IMR-90 (cell line): ENCODE results near the gene MAML2. TPM values are rescaled to one million over a fixed set of nuclear protein-coding genes. Genes with fewer than 3 reads are reported as not detected.

Experiments
- ATAC-seq: fragments of 200-7000 bp; cut with Tn5 transposase; 2 replicates; pipeline ENCODE4 v1.9.1; 2020; ENCODE audit warnings: low read depth, mild to moderate bottlenecking, moderate library complexity
- BruUV-seq: library from RNA; stranded (reverse); fragments of 400-500 nt; replicated peaks from 2 replicates; lab custom pipeline; 2021; lab: Mats Ljungman, UMichigan
- CTCF ChIA-PET: fragments of 300-600 bp; formaldehyde crosslinking; extraction: SDS; loops from one replicate; lab custom pipeline; 2021; ENCODE audit warnings: antibody characterized with exemption; lab: Yijun Ruan, JAX
- POLR2A ChIA-PET: fragments of 300-600 bp; sonication (Branson Sonifier 250); formaldehyde crosslinking; loops from one replicate; lab custom pipeline; 2022; ENCODE audit warnings: antibody characterized with exemption; ENCODE audit not compliant: unreplicated experiment; lab: Charles Lee
- DNase-seq: peaks from one replicate; pipeline ENCODE4 v3.0.0; 2013
- H2AFZ ChIP-seq: replicated peaks from 2 replicates; pipeline ENCODE3; 2013; ENCODE audit warnings: low read length, mild to moderate bottlenecking; ENCODE audit not compliant: poor library complexity
- H2AK5ac ChIP-seq: 2 replicates; pipeline ENCODE4 v1.6.1; 2013; ENCODE audit warnings: low read depth, low read length, inconsistent platforms
- H2AK9ac ChIP-seq: replicated peaks from 2 replicates; pipeline ENCODE3; 2013; ENCODE audit warnings: mild to moderate bottlenecking, low read depth, low read length, moderate library complexity; ENCODE audit not compliant: poor library complexity
- H2BK120ac ChIP-seq: 2 replicates; pipeline ENCODE4 v1.6.1; 2013; ENCODE audit warnings: low read depth, low read length, inconsistent platforms
- H2BK15ac ChIP-seq: 3 replicates; pipeline ENCODE4 v1.6.1; 2013; ENCODE audit warnings: low read depth, low read length, inconsistent platforms
- H2BK20ac ChIP-seq: 2 replicates; pipeline ENCODE4 v1.6.1; 2013; ENCODE audit warnings: low read depth, mild to moderate bottlenecking, inconsistent platforms, low read length, moderate library complexity
- H2BK5ac ChIP-seq: 2 replicates; pipeline ENCODE4 v1.6.1; 2013; ENCODE audit warnings: mild to moderate bottlenecking, low read depth, low read length, inconsistent platforms; ENCODE audit not compliant: poor library complexity, severe bottlenecking
- H3K14ac ChIP-seq: replicated peaks from 2 replicates; pipeline ENCODE4 v1.6.1; 2013; ENCODE audit warnings: low read depth, low read length, inconsistent platforms
- H3K18ac ChIP-seq: 2 replicates; pipeline ENCODE4 v1.6.1; 2013; ENCODE audit warnings: low read depth, low read length, control low read depth
- H3K23ac ChIP-seq: 2 replicates; pipeline ENCODE4 v1.6.1; 2013; ENCODE audit warnings: low read depth, low read length, inconsistent platforms
- H3K27ac ChIP-seq: 2 replicates; pipeline ENCODE4 v1.5.1; 2013; ENCODE audit warnings: mild to moderate bottlenecking, control low read depth, low read length; ENCODE audit not compliant: insufficient read depth
- H3K27me3 ChIP-seq: 2 replicates; pipeline ENCODE4 v1.6.1; 2013; ENCODE audit warnings: low read length; ENCODE audit not compliant: control insufficient read depth, insufficient read depth
- H3K36me3 ChIP-seq: 2 replicates; pipeline ENCODE4 v1.6.1; 2013; ENCODE audit warnings: low read length, mixed read lengths; ENCODE audit not compliant: control insufficient read depth, insufficient read depth
- H3K4ac ChIP-seq: 2 replicates; pipeline ENCODE4 v1.6.1; 2013; ENCODE audit warnings: low read depth, low read length, inconsistent platforms
- H3K4me1 ChIP-seq: 2 replicates; pipeline ENCODE4 v1.6.1; 2013; ENCODE audit warnings: low read length, mixed read lengths; ENCODE audit not compliant: control insufficient read depth, insufficient read depth
- H3K4me2 ChIP-seq: 2 replicates; pipeline ENCODE4 v1.6.1; 2013; ENCODE audit warnings: low read depth, mild to moderate bottlenecking, control low read depth, low read length, moderate library complexity
- H3K4me3 ChIP-seq: 2 replicates; pipeline ENCODE4 v1.5.1; 2013; ENCODE audit warnings: low read depth, mild to moderate bottlenecking, control low read depth, low read length, moderate library complexity; ENCODE audit not compliant: insufficient read depth
- H3K56ac ChIP-seq: 2 replicates; pipeline ENCODE4 v1.6.1; 2013; ENCODE audit warnings: low read length, inconsistent platforms; ENCODE audit not compliant: insufficient read depth; ENCODE audit errors: extremely low read depth
- H3K79me1 ChIP-seq, 2 experiments: 2 replicates each; pipeline ENCODE4 v1.6.1; 2013; ENCODE audit warnings: low read length in 2 of 2, inconsistent platforms in 1 of 2, low read depth in 1 of 2
- H3K9ac ChIP-seq: 2 replicates; pipeline ENCODE4 v1.6.1; 2013; ENCODE audit warnings: low read depth, low read length, control low read depth
- H3K9me1 ChIP-seq: 2 replicates; pipeline ENCODE4 v1.6.1; 2013; ENCODE audit warnings: low read length, inconsistent platforms; ENCODE audit not compliant: insufficient read depth
- H3K9me3 ChIP-seq: 2 replicates; pipeline ENCODE4 v1.6.1; 2013; ENCODE audit warnings: low read length; ENCODE audit not compliant: control insufficient read depth, insufficient read depth
- H4K20me1 ChIP-seq: 2 replicates; pipeline ENCODE4 v1.6.1; 2013; ENCODE audit warnings: low read length, inconsistent platforms; ENCODE audit not compliant: insufficient read depth
- H4K5ac ChIP-seq: 2 replicates; pipeline ENCODE4 v1.6.1; 2013; ENCODE audit warnings: mild to moderate bottlenecking, low read depth, low read length, control low read depth
- H4K8ac ChIP-seq, 2 experiments: 2 replicates each; pipeline ENCODE4 v1.6.1; 2013; ENCODE audit warnings: low read depth in 2 of 2, low read length in 2 of 2, control low read depth in 1 of 2, inconsistent platforms in 1 of 2
- H4K91ac ChIP-seq: 2 replicates; pipeline ENCODE4 v1.6.1; 2013; ENCODE audit warnings: low read depth, low read length, inconsistent platforms; ENCODE audit not compliant: insufficient read depth
- BHLHE40 ChIP-seq: fragments of 150-350 bp; IDR thresholded peaks from 2 replicates; pipeline ENCODE4 v1.6.1; 2016; ENCODE audit warnings: mild to moderate bottlenecking, low read depth, low read length
- CEBPB ChIP-seq: IDR thresholded peaks from 2 replicates; pipeline ENCODE4 v1.6.1; 2012; ENCODE audit warnings: low read depth, low read length, improper control_type of control experiment
- CTCF ChIP-seq: conservative IDR thresholded peaks from 2 replicates; pipeline ENCODE4 v1.5.1; 2012; ENCODE audit warnings: mild to moderate bottlenecking, low read depth, low read length, improper control_type of control experiment
- FOS ChIP-seq: fragments of 150-350 bp; IDR thresholded peaks from 2 replicates; pipeline ENCODE4 v1.6.1; 2016; ENCODE audit warnings: low read depth, low read length
- MAFK ChIP-seq: IDR thresholded peaks from 2 replicates; pipeline ENCODE4 v1.6.1; 2012; ENCODE audit warnings: low read depth, low read length, improper control_type of control experiment
- MXI1 ChIP-seq: IDR thresholded peaks from 2 replicates; pipeline ENCODE4 v1.6.1; 2012; ENCODE audit warnings: low read depth, mild to moderate bottlenecking, low read length, moderate library complexity, borderline replicate concordance
- POLR2A ChIP-seq: IDR thresholded peaks from 2 replicates; pipeline ENCODE4 v1.6.1; 2012; ENCODE audit warnings: mild to moderate bottlenecking, low read depth, low read length
- RAD21 ChIP-seq: IDR thresholded peaks from 2 replicates; pipeline ENCODE4 v1.6.1; 2012; ENCODE audit warnings: low read length, improper control_type of control experiment
- WGBS, 2 experiments: methylation state at CpG; one replicate each; pipeline versions ENCODE4 v1.1.5 to v1.1.7; 2013; ENCODE audit warnings: missing lambda C conversion rate in 2 of 2; ENCODE audit not compliant: insufficient read length in 1 of 2; ENCODE audit errors: extremely low coverage in 2 of 2; 5-methylcytosine and 5-hydroxymethylcytosine counted together
- dilution Hi-C: fragments of 300-500 bp; cut with HindIII; formaldehyde crosslinking; loops from one replicate; pipeline ENCODE4 v1.14.3; 2018; ENCODE audit warnings: low sequenced_read_pairs; ENCODE audit not compliant: unreplicated experiment
- in situ Hi-C: fragments of 300-500 bp; cut with MboI; formaldehyde crosslinking; loops from 3 replicates; pipeline ENCODE4 v1.14.3; 2019; ENCODE audit warnings: low sequenced_read_pairs, inconsistent platforms, mixed read lengths
- intact Hi-C: fragments of 100-400 bp; cut with micrococcal nuclease; formaldehyde crosslinking; loops from 2 replicates; pipeline ENCODE4 v1.10.0; 2022
- polyA plus RNA-seq, 3 experiments: library from polyadenylated mRNA; depleted of rRNA; stranded (reverse); fragments of >200 nt; gene quantifications; 2 replicates each; pipeline ENCODE4 v1.2.3, GENCODE V29; 2012; ENCODE audit warnings: low replicate concordance in 1 of 3
- total RNA-seq: library from RNA; depleted of rRNA; stranded (reverse); fragments of >200 nt; gene quantifications from 2 replicates; pipeline ENCODE4 v1.2.3, GENCODE V29; 2012

MAML2 gene
- total and polyA plus RNA-seq, 2 of the 4 experiments (the other 2 are of a cell fraction): 15.0 to 19.5 TPM

- Histone ChIP-seq H3K9ac (peak overlapping the region; percentile 54; the same call in 1 of the 2 replicates), H2BK15ac (peak overlapping the region; percentile 57; the same call in 2 of the 3 replicates), H3K27ac (peak overlapping the region; percentile 92), H3K4ac (peak overlapping the region; percentile 83; the same call in 1 of the 2 replicates), H3K9me1 (peaks cover 18% of the 10 kb centered on the region; the same call in 1 of the 2 replicates), H4K8ac (peak overlapping the region; percentile 26 to 64; a peak in 3 of 4 replicates), H3K56ac (peak overlapping the region; percentile 60), H2AK9ac (peak overlapping the region; percentile 10), H3K23ac (peak overlapping the region; percentile 92; the same call in 1 of the 2 replicates), H3K9me3 (no peaks in the 10 kb centered on the region), H2AFZ (peak overlapping the region; percentile 68), H3K14ac (peak overlapping the region; percentile 76), H3K27me3 (no peaks in the 10 kb centered on the region), H2BK5ac (peak overlapping the region; percentile 94), H3K4me2 (peak overlapping the region; percentile 74), H4K20me1 (no peaks in the 10 kb centered on the region), H4K5ac (peak overlapping the region; percentile 90), H4K91ac (peak overlapping the region; percentile 56), H3K79me1 (peaks cover 29 to 79% of the 10 kb centered on the region in 2 experiments), H2BK20ac (peak overlapping the region; percentile 91), H3K36me3 (no peaks in the 10 kb centered on the region), H3K4me1 (peaks cover 27% of the 10 kb centered on the region), H2BK120ac (peak overlapping the region; percentile 84), H3K18ac (peak overlapping the region; percentile 61), H2AK5ac (peak overlapping the region; percentile 68), H3K4me3 (no peak overlapping the region)
- intact Hi-C loops: loop anchor here (5.0 kb wide), 1 partner anchor 371 kb away; the partner anchor contains the start of gene CEP57
- dilution Hi-C loops: no loop called here
- ChIA-PET POLR2A (interaction anchor here (0.5 kb wide), 1 partner anchor 59 kb away, joined by 7 read pairs; no protein-coding TSS in a partner anchor), CTCF (interaction anchor here (0.6 to 1.3 kb wide), 2 partner anchors 180 to 1011 kb away, joined by 5 to 6 read pairs; partner anchors contain the start of gene MAML2)
- no TSS peak for BruUV-seq
- TF ChIP-seq RAD21 (no peak), FOS (no peak), CTCF (no peak), BHLHE40 (no peak; the same call in 1 of the 2 replicates), CEBPB (peak; percentile 36; the same call in 1 of the 2 replicates), MAFK (peak; percentile 40; the same call in 1 of the 2 replicates), POLR2A (no peak), MXI1 (no peak)
- WGBS, 2 experiments: no CpG with 5 or more reads among the region's 6 CpGs
- in situ Hi-C loops: loop anchor here (5.0 kb wide), 1 partner anchor 179 kb away; the partner anchor contains the start of gene MAML2
- ATAC-seq (peak; percentile 77), DNase-seq (peak; percentile 95)
Measured at GRCh38 chr11:96162816-96163499, 180.0 kb downstream of the MAML2 start.
